Measurements from ENCODE around the gene SHROOM2.

SHROOM2 gene

DNA sequence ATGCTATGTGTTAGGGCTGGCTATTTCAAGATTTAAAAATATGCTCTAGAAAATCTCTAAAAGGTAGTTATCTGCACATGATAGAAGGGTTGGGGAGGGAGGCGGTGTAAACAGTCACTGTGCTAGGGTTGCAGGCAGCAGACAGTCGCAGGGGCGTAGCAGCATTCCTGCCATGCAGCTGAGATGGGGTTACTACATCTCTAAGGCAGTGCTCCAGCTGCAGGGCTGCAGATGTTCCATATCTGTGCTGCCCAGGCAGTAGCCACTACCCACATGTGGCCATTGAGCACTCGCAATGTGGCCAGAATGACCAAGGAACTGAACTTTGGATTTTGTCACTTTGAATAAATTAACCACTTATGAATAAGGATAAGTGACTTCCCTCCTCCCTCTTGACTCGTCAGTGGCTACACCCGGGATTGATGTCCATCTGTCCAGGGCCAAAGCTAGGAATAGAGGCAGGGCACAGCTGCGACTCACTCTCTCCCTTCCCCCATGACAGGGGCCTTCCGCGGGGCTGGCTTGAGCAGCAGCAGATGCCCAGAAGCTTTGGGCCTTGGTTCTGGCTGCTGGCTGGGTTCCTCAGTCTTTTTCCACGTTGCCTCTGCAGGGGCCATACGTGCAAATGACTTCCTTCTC, 101.5 kb downstream of the SHROOM2 start:
- TF ChIP-seq, protein P1, sequence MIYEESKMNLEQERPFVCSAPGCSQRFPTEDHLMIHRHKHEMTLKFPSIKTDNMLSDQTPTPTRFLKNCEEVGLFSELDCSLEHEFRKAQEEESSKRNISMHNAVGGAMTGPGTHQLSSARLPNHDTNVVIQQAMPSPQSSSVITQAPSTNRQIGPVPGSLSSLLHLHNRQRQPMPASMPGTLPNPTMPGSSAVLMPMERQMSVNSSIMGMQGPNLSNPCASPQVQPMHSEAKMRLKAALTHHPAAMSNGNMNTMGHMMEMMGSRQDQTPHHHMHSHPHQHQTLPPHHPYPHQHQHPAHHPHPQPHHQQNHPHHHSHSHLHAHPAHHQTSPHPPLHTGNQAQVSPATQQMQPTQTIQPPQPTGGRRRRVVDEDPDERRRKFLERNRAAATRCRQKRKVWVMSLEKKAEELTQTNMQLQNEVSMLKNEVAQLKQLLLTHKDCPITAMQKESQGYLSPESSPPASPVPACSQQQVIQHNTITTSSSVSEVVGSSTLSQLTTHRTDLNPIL (CRISPR knock-in tag; IDR thresholded peaks at IDR 0.05; ENCODE audit: low read depth), result no peak
- TF ChIP-seq ARNTL (CRISPR knock-in tag; IDR thresholded peaks at IDR 0.05; ENCODE audit: borderline replicate concordance, low read depth) (no peak), ZNF8 (CRISPR knock-in tag; IDR thresholded peaks at IDR 0.05) (no peak), TCF4 (CRISPR knock-in tag; IDR thresholded peaks at IDR 0.05; ENCODE audit: borderline replicate concordance) (no peak), ZFP30 (CRISPR knock-in tag; IDR thresholded peaks at IDR 0.05) (no peak), BACH2 (CRISPR knock-in tag; IDR thresholded peaks at IDR 0.05; ENCODE audit: borderline replicate concordance) (no peak), SNAI2 (CRISPR knock-in tag; IDR thresholded peaks at IDR 0.05) (no peak), ZNF70 (CRISPR knock-in tag; IDR thresholded peaks at IDR 0.05) (no peak), OSR1 (CRISPR knock-in tag; IDR thresholded peaks at IDR 0.05) (no peak), PPARA (CRISPR knock-in tag; IDR thresholded peaks at IDR 0.05; ENCODE audit: borderline replicate concordance) (no peak), ZNF565 (CRISPR knock-in tag; conservative IDR thresholded peaks at IDR 0.05; ENCODE audit: low read depth) (no peak), TSHZ2 (CRISPR knock-in tag; IDR thresholded peaks at IDR 0.05) (no peak)
- TF ChIP-seq, protein P2, sequence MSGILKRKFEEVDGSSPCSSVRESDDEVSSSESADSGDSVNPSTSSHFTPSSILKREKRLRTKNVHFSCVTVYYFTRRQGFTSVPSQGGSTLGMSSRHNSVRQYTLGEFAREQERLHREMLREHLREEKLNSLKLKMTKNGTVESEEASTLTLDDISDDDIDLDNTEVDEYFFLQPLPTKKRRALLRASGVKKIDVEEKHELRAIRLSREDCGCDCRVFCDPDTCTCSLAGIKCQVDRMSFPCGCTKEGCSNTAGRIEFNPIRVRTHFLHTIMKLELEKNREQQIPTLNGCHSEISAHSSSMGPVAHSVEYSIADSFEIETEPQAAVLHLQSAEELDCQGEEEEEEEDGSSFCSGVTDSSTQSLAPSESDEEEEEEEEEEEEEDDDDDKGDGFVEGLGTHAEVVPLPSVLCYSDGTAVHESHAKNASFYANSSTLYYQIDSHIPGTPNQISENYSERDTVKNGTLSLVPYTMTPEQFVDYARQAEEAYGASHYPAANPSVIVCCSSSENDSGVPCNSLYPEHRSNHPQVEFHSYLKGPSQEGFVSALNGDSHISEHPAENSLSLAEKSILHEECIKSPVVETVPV (CRISPR knock-in tag; IDR thresholded peaks at IDR 0.05), result no peak
- no peak for ATAC-seq

DNA sequence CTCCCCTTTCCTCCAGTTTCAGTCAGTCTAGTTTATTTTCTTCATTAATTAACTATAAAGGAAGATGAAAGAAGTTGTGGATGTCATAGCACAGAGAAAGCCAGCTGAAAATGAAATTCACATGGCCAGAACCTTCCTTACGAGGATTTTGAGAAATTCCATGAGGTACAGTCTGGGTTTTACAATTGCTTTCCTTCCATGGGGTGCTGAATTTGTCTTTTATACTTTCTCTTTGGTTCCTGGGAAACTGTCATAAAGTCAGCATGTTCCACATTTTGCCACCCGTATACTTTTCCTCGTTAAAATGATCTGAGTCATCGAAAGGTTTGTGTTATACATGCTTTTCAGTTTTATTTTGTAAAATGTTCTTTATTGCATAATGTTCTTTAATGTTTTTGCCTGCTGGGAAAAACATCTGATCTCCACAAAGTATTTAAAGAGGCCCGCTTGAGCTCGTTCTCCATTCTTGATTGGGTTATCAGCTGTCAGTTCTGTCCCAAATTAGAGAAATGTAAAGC, 102.8 kb downstream of the SHROOM2 start:
- ATAC-seq, result no peak

GRCh38 chrX:9890681-9891091, 104.5 kb downstream of the SHROOM2 start:
- ATAC-seq, result no peak
- TF ChIP-seq ZC3H10 (CRISPR knock-in tag; IDR thresholded peaks at IDR 0.05) (no peak), ZNF565 (CRISPR knock-in tag; conservative IDR thresholded peaks at IDR 0.05; ENCODE audit: low read depth) (no peak), BACH2 (CRISPR knock-in tag; IDR thresholded peaks at IDR 0.05; ENCODE audit: borderline replicate concordance) (no peak), GLIS3 (CRISPR knock-in tag; IDR thresholded peaks at IDR 0.05) (no peak), ZFP30 (CRISPR knock-in tag; IDR thresholded peaks at IDR 0.05) (no peak), ZNF8 (CRISPR knock-in tag; IDR thresholded peaks at IDR 0.05) (no peak), ZFP3 (CRISPR knock-in tag; IDR thresholded peaks at IDR 0.05) (no peak), POU6F1 (CRISPR knock-in tag; IDR thresholded peaks at IDR 0.05; ENCODE audit: borderline replicate concordance, low read depth) (no peak), ARNTL (CRISPR knock-in tag; IDR thresholded peaks at IDR 0.05; ENCODE audit: borderline replicate concordance, low read depth) (no peak), PPARA (CRISPR knock-in tag; IDR thresholded peaks at IDR 0.05; ENCODE audit: borderline replicate concordance) (no peak)
- TF ChIP-seq, protein P2 (CRISPR knock-in tag; IDR thresholded peaks at IDR 0.05), result no peak
- TF ChIP-seq, protein P3, sequence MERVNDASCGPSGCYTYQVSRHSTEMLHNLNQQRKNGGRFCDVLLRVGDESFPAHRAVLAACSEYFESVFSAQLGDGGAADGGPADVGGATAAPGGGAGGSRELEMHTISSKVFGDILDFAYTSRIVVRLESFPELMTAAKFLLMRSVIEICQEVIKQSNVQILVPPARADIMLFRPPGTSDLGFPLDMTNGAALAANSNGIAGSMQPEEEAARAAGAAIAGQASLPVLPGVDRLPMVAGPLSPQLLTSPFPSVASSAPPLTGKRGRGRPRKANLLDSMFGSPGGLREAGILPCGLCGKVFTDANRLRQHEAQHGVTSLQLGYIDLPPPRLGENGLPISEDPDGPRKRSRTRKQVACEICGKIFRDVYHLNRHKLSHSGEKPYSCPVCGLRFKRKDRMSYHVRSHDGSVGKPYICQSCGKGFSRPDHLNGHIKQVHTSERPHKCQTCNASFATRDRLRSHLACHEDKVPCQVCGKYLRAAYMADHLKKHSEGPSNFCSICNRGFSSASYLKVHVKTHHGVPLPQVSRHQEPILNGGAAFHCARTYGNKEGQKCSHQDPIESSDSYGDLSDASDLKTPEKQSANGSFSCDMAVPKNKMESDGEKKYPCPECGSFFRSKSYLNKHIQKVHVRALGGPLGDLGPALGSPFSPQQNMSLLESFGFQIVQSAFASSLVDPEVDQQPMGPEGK (CRISPR knock-in tag; IDR thresholded peaks at IDR 0.05; ENCODE audit: borderline replicate concordance), result no peak

More for the DNA sequence above, 102.8 kb downstream of the SHROOM2 start:
- no peak for TF ChIP-seq SNAI2 (CRISPR knock-in tag; IDR thresholded peaks at IDR 0.05)

Measured in SK-N-SH treated with all-trans-retinoic acid at 6 μM for 48 hours (cell line).